Measurements from ENCODE around the gene NRBP1.
A peak's percentile ranks its signal among the peaks of the same experiment; 100 is the strongest.
"Not testable (repeated sequence)": the region's sequence is repeated elsewhere in the genome, so short reads cannot be mapped to it uniquely, and the experiment has no call there.

The NRBP1 gene

GRCh38 chr2:27409321-27410073, 18.9 kb upstream of the NRBP1 start, which contains the start of gene PPM1G:
PPM1G (minus strand) TSS chr2:27409591; CDS start chr2:27409422, 169 bp downstream.
- TF ChIP-seq CTCF (IDR thresholded peaks at IDR 0.05; ENCODE audit: borderline replicate concordance, insufficient read depth, low read depth, low read length), result no peak
- H3K4me3 ChIP-seq (ENCODE audit: low read depth, low read length), result peak within 1 kb of the TSS; percentile 96

GRCh38 chr2:27412419-27413152, 15.8 kb upstream of the NRBP1 start:
- no peak overlapping the region for H3K4me3 ChIP-seq (ENCODE audit: low read depth, low read length)
- TF ChIP-seq CTCF (IDR thresholded peaks at IDR 0.05; ENCODE audit: borderline replicate concordance, insufficient read depth, low read depth, low read length), result no peak

GRCh38 chr2:27416151-27416550, 12.3 kb upstream of the NRBP1 start:
- no peak overlapping the region for H3K4me3 ChIP-seq (ENCODE audit: low read depth, low read length)

GRCh38 chr2:27420996-27421395, 7.4 kb upstream of the NRBP1 start:
- TF ChIP-seq CTCF (IDR thresholded peaks at IDR 0.05; ENCODE audit: borderline replicate concordance, insufficient read depth, low read depth, low read length), result no peak
- H3K4me3 ChIP-seq (ENCODE audit: low read depth, low read length), result no peak overlapping the region

More at GRCh38 chr2:27416151-27416550, 12.3 kb upstream of the NRBP1 start:
- no peak for TF ChIP-seq CTCF (IDR thresholded peaks at IDR 0.05; ENCODE audit: borderline replicate concordance, insufficient read depth, low read depth, low read length)

GRCh38 chr2:27421660-27422250, 6.7 kb upstream of the NRBP1 start:
- TF ChIP-seq CTCF (IDR thresholded peaks at IDR 0.05; ENCODE audit: borderline replicate concordance, insufficient read depth, low read depth, low read length), result no peak
- no peak overlapping the region for H3K4me3 ChIP-seq (ENCODE audit: low read depth, low read length)

- no peak for TF ChIP-seq CTCF (IDR thresholded peaks at IDR 0.05; ENCODE audit: borderline replicate concordance, insufficient read depth, low read depth, low read length)
- no peak overlapping the region for H3K4me3 ChIP-seq (ENCODE audit: low read depth, low read length)
These were observed 5.5 kb upstream of the NRBP1 start for GRCh38 chr2:27422958-27423357.

- H3K4me3 ChIP-seq (ENCODE audit: low read depth, low read length), result not testable (repeated sequence)
These were observed 3.4 kb upstream of the NRBP1 start for GRCh38 chr2:27425039-27425438.
